HG03457 (cell line): ENCODE measurements around the gene AP3S1.

Experiments used
- ATAC-seq: cut with Tn5 transposase; IDR thresholded peaks from one replicate; pipeline ENCODE4 v1.9.1; 2021; ENCODE audit warnings: moderate number of reproducible peaks; ENCODE audit not compliant: unreplicated experiment

The AP3S1 gene

DNA sequence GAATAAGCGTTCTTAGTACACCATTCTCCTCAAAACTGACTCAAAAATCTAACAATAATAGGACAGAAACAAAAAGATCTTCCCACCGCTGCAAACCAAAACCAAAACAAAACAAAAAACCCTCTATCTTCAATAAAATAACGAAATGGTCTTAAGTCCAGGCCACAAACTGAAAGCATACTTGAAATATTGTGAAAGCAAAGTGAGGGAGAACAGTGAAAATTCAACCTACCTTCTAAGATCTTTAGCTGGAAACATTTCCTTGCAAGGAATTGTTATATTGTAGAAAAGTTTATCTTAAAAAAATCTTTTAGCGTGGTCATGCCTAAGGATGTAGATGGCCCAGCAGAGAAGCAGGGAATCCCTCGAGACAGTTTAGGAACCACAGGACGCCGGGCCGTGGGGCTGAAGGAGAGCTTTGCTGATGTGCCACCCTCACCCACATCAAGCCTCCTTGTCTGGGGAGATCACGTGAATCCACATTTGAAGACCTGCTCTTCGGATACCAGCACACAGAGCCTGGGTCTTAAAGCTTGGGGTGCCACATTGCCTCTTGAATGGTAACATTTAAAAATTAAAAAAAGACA lies 92.7 kb downstream of the AP3S1 start:
- no peak for ATAC-seq

DNA sequence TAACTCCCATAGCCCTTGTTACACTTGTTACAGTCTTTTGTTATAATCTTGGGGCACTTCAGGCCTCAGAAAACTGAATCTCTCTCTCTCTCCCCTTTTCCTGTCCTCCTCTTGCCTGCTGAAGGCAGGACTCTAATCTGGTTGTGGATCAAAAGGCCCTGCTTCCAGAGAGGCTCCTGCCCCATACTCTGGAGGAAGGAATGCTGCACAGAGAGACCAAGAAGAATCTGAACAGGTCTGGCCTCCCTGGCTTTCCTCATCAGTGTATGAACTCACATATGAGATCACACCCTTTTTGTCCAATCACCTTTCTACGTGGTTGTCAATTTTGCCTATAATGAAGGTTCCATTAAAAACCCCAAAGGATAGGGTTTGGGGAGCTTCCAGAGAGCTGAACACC lies 94.3 kb downstream of the AP3S1 start:
- no peak for ATAC-seq

DNA sequence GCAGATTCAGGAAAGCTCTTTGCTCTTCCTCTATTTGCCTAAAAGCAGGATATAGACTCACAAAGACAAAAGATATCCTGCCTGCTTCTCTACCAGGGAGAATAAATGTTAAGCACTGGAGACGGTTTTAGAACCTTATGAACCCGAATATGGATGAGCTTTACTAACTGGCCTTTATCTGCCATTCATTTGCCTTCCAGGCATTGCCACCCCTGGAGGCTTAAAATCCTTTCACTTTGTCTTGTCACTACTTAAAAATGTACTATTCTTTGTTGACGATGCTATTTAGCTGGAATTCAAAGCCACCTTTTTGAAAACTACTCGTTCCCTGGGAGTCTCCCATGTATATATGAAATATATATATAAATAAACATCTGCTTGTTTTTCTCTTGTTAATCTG lies 97.3 kb downstream of the AP3S1 start:
- no peak for ATAC-seq

DNA sequence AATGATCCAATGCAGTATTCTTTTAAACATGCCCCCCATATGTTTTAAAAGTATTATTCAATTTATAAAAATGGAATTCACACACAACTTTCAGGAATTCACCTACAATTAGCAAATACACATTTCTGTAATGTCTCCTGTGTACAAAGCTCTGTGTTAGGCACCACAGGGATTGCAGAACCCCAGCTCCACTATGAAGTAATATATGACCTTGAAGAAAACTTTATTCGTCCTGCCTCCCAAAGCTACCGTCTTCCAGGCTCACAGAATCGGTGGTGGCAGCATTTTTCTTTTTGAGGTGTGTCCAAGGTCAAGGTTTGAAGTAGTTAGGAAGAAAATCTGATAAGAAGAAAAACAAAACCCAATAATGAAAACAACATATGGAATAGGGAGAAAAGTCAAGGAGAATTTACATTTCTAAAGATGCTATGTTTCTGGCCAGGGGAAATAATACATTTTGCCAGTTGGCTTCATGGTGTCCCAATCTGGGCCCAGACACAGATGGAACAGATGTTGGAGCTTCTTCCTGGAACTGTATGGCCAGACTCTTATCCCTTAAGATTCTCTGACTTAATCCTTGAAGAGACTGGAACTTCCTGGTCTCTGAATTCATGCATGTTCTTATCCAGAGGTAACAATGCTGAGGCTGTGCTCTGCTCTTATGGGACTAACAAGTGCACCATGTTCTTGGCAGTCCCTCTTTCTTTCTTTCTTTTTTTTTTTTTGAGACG lies 98.5 kb downstream of the AP3S1 start:
- no peak for ATAC-seq

DNA sequence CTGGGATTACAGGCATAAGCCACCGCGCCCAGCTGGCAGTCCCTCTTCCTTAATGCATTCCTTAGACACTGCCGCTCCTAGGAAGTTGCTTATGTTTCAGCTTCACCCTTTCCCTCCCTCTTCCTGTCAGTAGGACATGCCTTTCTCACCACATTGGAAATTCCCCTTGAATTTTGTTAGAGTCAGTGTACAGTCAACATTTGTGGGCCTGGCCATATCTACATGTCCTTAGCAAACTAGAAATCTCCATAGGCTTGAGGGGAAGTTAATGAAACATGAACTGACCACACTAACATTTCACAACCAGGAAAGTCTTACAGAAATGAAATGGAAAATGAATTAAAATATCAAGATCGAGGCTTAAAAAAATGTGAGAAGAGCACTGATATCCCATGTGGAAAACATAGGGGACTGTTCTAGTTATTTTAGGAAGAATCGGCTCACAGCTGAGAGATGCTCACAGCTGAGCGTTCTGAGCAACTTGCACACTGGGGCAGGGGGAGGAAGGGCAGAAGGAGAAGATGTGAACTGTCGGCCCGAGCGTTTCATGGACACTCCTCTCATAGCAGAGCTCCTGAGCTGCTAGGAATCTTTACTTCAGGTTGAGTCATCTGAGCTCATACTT lies 99.4 kb downstream of the AP3S1 start:
- no peak for ATAC-seq

DNA sequence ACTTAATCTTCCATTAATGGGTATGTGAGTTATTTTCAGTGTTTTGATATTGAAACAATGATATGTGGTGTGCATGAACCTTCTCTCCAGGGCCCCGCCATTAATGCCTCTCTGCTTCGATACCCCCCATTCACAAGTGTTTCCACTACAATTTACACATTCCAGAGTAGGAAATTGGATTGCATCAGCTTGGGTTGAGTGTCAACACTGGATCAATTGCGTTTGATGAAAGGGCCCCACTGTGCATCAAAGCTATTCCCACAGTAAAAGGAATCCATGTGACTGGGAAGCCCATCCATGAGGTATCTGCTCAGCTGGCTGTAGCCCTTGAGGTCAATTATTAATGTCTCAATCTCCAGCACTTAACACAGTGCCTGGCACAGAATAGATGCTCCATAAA lies 102.8 kb downstream of the AP3S1 start:
- ATAC-seq: no peak

DNA sequence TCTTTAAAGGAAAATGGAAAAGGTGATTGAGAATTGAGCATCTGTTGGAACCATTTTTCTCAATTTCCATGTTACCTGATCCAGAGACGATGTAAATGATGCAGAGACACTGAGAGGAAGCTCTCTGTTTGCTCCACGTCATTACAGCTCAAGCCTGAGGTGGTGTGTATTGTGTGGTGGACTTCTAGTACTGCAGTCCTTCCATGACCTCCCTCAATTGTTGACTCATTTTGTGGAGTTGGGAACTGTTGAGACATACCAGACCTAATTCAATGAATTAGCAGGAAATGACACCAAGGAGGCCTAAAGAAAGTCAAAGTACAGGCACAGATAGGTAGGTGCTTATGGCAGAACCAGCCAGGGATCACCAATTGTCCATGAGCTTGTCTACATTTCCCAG lies 104.9 kb downstream of the AP3S1 start:
- ATAC-seq: no peak

DNA sequence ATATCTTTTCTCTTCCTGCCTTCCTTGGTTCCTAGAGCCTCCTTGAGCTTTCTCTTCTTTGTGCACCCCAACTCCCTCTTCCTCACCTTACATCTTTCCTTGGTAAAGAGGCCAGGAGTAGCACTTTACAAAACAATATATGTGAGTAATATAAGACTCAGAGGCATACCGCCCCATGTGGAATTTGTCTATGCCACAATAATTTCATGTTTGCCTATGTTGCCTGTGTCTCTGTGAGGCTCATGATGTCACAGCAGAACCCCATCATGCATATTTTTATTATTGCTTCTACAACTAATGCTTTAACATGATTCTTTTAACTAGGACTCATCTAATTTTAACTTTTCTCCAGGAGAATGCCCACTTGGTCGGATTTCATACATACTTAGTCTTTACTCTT lies 105.5 kb downstream of the AP3S1 start:
- no peak for ATAC-seq

DNA sequence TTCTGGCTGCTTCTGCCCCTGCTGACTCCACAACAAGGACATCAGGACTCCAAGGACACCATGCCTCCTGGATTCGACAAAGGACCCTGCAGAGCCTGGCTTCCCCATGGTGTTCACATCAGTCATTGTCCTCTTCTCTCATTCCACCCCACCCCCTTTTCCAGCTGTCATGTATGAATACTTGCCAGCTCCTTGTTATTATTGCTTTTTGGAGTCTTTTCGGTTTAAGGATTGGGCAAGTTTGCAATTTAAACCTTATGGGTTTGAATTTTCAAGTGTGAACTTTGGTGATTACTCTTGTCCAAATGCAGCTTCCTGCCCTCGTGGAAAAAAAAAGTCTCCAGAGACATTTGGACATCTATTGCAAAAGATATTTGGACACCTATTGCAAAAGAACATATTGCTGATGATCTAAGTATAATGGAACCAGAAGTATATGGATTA lies 106.4 kb downstream of the AP3S1 start:
- ATAC-seq: no peak

DNA sequence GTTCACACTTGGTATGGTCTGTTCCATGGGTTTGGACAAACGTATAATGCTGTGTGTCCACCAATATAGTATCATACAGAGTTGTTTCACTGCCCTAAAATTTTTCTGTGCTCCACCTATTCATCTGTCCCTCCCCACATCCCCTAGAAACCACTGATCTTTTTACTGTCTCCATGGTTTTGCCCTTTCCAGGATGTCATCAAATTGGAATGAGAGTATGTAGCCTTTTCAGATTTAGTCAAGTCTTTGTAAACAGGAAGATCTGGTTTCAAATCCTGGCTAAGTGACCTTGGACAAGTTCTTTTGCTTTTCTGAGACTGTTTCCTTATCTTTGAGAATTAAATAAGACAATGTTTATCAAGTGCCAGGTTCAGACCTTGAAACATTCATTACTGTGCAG lies 107.4 kb downstream of the AP3S1 start:
- no peak for ATAC-seq

DNA sequence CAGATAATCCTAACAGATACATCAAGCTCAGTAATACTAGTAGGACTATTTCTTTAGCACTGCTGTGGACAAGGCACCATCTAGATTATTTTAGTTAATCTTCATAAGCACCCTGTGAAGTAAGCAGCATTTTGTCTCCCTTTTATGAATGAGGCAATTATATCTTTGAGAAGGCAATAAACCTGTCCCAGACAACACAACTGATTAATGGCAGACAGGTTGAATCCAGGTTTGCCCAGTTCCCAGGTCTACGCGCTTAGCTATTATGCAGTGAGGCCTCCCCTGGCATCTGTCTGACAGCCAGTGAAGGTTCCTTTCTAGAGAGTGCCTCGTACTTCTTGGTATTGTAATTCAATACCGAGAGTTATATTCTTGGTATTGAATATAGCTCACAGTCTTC lies 110.9 kb downstream of the AP3S1 start:
- no peak for ATAC-seq

DNA sequence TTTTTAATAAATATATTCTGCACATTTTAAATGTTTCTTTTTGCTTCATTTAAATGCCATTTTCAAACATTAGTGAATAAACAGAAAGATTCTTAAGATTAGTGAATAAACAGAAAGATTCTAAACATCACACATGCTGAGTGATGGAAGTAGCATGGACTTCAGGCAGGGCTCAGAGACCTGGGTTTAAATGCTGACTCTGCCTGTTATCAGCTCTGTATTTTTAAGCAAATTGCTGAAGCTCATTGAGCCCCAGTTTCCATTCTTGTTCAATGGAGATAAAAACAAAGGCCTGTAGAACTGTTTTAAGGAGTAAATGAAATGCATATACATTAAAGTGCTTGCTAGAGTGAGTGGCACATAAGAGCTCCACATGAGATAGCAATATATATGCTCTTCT lies 112.4 kb downstream of the AP3S1 start:
- no peak for ATAC-seq

DNA sequence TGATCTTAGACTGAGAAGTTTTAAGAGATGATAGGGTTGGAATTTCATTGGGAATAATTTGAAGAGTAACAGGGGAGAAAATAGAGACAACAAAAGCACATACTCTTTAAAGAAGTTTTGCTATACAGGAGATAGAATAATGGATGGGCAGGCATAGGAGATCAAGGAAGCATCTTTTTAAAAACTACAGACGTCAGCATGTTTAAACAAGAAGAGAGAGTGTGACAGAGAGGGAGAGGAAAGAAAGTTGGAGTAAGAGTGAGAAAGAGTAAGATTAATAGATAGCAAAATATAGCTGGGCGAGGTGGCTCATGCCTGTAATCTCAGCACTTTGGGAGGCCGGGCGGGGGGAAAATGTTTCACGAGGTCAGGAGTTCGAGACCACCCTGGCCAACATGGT lies 115.2 kb downstream of the AP3S1 start:
- no peak for ATAC-seq

DNA sequence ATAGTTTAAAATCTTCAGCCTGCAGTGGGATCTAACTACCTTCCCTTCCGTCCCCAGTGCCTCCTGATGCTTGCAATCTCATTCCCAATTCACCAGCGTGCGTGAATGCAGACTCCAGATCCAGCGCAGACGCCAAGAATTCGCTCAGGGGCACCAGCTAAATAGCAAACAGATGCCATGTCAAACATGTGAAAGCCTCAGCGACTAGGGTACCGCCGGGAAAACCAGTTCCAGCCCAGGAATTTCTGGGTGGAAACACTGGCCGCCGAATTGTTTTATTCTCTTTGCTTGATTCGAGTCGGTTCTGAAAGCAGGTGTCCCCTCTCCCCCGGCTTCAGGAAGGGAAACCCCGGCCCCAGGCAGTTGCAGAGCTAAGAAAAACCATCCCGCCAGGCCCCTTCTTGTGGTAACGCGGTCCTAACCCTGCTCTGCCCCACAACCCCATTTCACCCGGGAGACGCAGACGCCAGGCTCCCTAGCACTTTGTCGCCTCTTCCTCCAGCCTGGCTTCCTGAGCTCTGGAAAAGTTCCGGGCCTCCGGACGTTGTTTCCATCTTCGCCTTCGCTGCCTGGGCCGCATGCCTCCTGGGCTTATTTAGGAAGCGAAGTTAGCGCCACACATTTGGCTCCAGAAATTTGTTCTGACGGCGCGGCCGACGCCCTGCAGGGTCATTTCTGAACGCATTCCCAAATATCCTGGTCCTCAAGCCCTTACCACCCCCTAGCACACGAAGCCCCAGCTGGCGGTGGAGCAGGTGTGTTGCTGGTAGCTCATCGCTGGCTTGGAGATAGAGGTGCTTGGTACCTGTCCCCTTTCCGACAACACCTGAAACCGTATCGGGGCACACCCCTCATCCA lies 119.9 kb downstream of the AP3S1 start:
- no peak for ATAC-seq

DNA sequence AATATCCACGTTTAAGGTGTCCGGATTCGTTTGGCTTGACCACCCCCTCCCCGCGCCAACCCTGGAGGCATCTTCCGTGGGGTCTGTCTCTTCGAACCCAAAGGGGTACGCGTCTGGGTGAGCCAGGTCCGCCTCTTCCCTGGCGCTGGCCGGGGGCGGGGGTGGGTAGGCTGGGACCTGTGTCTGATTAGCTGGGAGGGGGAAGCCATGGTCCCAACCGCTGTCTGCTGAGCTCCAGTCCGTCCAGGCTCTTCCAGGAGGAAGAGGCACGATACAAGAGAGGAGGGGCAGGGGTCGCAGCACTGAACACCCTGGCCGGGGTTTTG lies 120.5 kb downstream of the AP3S1 start, which contains the start of gene LVRN:
TSS of gene LVRN (plus strand) at position 237 of the 326 bp plus-strand sequence. CDS start 143 bp downstream, outside the sequence.
- ATAC-seq: no peak

DNA sequence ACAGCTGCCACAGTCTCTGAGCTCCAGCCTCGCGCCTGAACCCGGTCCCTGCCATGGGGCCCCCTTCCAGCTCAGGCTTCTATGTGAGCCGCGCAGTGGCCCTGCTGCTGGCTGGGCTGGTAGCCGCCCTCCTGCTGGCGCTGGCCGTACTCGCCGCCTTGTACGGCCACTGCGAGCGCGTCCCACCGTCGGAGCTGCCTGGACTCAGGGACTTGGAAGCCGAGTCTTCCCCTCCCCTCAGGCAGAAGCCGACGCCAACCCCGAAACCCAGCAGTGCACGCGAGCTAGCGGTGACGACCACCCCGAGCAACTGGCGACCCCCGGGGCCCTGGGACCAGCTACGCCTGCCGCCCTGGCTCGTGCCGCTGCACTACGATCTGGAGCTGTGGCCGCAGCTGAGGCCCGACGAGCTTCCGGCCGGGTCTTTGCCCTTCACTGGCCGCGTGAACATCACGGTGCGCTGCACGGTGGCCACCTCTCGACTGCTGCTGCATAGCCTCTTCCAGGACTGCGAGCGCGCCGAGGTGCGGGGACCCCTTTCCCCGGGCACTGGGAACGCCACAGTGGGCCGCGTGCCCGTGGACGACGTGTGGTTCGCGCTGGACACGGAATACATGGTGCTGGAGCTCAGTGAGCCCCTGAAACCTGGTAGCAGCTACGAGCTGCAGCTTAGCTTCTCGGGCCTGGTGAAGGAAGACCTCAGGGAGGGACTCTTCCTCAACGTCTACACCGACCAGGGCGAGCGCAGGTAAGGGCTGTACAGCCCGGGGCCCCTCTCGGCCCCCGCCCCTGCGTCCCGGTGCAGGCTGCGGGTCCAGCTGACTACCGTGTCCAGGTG lies 121.0 kb downstream of the AP3S1 start:
- no peak for ATAC-seq

DNA sequence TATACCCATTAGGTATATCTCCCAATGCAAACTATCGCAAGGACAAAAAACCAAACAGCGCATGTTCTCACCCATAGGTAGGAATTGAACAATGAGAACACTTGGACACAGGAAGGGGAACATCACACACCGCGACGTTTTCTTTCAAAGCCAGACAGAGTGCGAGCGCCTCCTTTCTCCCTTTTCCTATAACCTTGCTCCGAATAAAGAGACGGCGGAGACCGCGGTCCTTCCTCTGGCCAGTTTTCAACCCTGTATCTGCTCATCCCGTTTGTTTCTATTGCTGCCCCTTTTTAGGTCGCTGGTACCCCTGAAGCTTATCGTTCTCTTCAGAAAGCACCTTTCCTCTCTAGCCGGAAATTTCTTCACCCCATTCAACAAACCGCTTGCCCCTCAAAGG lies 121.8 kb downstream of the AP3S1 start:
- no peak for ATAC-seq
